Activated CD8-positive, alpha-beta memory T cell treated with anti-CD3 and anti-CD28 coated beads, Interleukin-2, amount 50 U/mL, for 24 hours (primary cell): Measurements from ENCODE around the gene CHN1.

Experiments used
- DNase-seq: peaks from one replicate; pipeline ENCODE4 v3.0.0-alpha.2; 2020; ENCODE audit errors: extremely low read depth

Gene CHN1, protein sequence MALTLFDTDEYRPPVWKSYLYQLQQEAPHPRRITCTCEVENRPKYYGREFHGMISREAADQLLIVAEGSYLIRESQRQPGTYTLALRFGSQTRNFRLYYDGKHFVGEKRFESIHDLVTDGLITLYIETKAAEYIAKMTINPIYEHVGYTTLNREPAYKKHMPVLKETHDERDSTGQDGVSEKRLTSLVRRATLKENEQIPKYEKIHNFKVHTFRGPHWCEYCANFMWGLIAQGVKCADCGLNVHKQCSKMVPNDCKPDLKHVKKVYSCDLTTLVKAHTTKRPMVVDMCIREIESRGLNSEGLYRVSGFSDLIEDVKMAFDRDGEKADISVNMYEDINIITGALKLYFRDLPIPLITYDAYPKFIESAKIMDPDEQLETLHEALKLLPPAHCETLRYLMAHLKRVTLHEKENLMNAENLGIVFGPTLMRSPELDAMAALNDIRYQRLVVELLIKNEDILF

DNA sequence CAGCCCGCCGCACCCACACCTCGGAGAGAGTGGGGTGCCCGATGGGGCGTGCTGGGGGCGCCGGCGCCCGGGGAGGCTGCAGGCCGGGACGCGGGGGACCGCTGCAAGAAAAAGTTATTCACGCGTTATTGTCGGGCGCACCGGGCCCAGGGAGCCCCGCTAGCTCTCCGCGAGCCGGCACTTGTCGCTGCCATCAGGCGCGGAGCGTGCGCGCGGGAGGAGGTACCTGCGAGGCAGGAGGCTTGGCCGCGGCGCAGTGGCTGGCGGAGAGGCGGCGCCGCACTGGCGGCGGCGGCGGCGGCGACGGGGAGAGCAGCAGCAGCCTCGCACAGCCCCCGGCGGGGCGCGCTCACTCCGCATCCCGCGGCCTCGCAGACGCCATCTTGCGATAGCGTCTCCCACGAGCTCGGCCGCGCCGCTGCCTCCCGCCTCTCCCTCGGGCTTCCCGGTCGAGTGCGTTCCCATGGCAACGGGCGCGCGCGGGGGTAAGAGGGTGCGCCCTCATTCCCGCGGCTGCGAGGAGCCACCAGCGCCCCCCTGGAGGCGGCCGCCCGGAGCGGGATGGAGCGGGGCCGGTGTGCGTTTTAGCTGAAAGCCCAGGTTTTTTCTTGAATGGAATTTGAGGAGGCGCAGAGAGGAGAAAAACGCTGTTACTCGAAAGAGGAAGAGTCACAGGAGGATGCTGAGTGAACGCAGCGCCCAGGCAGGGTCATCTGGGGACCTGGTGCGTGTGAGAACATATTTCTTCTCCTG is at the start of gene CHN1:
TSS of gene CHN1 (minus strand) at position 402 of the 753 bp plus-strand sequence. CDS start 469 bp downstream, outside the sequence.
- DNase-seq: peak; percentile 5

DNA sequence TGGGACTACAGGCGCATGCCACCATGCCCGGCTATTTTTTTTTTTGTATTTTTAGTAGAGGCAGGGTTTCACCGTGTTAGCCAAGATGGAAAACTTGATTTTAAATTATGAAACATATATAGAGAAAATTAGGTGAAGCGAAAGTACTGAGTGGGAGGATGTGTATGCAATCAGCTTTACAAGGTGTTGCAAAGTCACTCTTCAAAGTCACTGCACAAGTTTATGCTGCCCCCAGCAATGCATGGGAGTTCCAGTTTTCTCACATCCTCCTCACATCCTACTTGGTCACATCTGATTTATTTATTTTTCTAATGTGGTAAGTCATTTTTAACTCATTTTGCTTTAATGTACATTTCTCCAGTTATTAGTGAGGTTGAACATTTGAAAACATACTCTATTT is 49.2 kb upstream of the CHN1 start:
- no peak for DNase-seq

DNA sequence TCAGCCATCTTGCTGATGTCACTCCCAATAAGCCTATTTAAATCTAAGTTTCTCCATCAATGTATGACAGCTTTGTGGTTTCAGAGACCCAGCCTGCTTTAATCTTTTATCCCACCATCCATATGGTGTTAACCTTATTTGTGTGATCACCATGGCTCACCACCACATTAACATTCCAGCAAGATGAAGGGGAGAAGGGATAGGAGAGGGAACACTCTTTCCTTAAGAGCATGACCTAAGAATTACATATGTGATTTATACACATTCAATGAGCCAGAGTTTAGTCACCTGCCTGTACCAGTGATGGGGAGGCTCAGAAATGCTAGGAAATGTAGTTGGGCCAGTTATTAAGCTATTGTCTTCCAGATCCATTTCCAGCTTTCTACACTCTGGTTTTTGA is 44.5 kb upstream of the CHN1 start:
- DNase-seq: no peak

DNA sequence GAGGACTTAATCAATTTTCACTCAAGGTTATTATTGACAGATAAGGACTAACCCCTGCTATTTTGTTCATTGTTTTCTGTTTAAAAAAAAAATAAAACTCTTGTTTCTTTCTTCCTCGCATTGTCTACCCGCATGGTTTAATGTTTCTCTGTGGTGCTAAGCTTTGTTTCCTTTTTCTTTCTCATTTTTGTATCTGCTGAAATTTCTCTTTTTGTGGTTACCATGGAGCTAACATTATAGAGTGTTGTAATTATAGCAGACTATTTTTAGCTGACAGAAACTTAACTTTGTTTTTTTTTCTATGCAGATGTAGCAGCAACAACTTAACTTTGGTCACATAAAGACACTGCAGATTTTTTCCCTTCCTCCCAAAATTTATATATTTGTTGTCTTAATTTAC is 43.1 kb upstream of the CHN1 start:
- no peak for DNase-seq

DNA sequence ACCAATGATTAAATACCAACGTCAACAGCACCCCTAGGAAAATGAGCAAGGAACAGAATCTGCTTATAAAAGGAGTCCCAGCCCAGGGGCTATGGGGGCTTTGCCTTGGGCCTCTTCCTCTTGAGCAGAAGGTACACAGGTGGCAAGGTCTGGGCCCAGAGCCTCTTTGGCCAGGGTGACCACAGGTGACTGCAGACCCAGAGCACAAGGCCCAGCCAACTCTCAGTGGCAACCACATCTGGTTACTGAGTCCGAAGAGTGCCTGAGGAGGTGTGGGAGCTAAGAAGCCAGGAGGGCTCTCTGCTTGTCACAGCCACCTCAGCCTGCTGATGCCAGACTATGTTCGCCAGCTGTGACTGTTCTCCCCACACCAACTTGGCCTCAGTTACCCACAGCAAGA is 34.3 kb upstream of the CHN1 start:
- no peak for DNase-seq

DNA sequence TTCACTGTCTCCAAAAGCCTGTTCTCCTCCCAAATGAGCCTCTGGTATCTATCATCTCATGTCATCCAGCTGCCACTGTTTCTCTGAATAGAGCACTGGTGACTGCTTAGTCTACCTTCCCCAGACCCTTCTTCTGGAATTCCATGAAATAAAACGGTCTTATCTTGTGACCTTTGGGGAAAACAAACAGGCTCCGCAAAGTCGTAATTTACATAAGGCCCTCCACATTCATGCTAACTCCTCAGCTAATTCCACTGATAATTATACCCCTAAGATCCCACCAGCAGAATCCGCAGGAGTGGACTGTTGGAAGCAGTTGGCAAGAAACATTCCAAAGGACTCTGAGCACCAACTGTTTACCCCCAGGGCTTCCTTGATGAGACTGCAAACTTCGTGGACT is 33.9 kb upstream of the CHN1 start:
- DNase-seq: no peak

DNA sequence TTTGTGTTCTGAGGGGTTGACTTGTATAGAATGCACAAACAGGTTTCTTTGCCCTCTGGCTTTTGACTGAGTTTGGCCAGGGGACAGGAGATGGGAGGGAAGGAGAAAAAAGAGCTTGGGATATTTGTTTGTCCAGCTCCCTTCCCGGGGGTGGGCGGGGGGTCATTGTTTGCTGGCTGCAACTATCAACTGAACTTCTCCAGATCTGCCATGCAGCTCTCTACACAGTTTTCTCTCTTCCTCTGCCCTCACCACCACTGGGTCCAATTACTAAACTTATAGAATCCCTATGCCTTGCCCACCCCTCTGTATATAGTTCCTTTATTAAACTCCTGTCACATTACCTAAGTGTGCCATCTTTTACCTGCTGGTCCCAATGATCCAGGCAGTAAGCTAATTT is 32.8 kb upstream of the CHN1 start:
- DNase-seq: no peak

DNA sequence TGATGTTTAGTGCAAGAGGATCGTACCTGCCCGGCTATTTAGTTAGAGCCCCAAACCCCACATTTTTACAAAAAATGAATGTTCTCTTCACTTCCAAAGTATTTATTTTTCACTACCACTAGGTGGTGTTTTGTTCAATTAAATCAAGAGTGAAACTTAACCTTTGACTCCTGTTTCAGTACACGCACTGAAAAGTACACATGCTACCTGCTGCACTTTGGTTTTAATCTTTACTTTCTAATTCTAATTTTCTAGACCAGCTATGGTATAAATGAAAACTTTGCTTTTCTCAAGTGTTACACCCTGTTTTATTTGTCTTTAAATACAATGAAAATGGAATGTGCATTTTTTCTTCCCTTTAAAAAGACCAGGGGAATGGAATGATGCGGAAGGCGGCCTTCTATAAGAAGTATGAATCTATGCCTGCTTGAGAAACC is 31.4 kb upstream of the CHN1 start:
- DNase-seq: no peak

DNA sequence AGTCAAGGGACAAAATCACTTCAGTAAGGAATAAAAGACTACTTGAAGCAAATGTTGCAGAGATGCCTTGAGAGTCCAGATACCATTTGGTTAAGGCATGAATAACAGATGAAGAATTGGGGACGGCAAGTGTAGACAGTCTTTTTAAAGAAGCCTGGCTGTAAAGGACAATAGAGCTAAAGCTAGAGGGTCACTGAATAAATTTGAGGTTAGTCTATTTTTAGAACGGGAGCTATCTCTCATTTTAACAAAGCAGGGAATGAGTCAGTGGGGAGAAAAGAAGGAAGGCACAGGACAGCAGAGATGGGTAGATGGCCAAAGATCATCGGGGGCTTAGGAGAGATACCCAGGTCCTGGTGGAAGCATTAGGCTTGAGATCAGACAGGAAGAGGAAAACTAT is 30.6 kb upstream of the CHN1 start:
- no peak for DNase-seq

DNA sequence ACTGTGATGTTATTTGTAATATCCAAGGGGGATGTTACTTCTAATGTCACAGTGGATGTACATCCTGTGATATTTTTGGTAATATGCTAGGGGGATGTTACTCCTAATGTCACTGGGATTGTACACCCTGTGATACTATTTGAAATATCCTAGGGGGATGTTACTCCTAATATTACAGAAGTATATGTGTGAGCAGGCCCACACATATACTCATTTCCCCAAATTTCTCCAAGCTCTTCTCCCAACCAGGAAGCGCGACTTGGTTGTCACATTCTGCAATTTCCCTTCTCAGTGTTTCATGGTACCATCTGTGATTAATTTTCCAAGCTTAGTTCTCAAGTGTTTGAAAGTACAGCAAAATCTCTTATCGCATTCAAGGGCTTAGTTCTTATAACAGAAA is 29.5 kb upstream of the CHN1 start:
- no peak for DNase-seq

DNA sequence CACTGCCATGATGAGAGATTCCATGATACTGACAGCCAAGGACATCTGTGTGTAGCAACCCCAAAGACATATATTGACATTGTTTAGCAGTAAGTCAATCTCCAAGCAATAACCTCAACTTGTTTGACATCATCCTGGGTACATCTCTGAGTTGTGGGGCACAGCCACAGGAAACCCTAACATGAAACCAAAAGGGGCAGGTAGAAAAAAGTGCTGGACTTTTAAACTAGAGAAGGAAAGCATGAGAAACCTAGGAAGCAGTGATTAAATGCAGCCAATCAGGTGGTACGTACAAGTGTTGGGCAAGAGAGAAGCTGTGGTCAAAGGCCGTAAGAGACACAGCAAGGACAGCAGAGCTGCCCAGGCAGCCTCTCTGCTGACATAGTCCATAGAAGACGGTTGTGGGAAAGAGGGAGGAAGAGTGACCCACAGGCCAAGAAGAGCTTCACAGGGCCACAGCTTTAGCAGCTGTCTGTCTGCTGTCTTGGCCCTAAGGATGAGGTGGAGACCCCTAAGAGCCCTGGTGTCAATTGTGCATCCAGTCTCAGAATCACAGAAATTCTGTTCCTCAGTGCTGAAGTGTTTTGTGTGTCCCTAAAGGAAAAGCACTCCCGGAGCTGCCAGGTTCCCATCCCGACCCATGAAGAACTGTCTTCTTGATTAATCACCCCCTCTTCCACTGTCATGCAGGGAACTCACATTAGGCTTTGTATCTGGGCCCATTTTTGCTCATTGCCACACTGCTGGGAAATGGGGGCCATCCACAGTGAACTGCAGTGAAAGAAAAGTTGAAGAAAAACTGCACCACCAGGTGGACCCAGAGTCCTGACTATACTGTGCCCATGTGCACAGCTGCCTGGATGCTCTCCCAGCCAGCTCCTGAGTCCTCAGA is 25.4 kb upstream of the CHN1 start:
- DNase-seq: no peak

DNA sequence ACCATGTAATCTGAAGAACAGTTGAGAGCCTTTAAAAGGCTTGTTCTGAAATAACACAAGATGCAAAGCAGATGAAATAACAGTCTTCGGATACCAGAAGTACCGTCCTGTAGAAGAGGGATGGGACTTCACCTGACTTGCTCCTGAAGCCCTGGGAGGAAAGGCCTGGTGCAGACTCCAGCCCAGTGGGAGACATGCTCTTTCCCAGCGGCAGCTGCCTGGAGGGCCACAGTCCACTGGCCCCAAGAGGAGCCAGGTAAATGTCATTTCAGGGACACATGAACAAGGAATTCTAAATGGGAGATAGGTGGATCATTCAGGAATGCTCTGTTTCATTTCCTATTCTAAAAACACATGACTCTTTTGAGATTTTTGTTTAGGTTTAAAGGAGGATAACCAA is 22.6 kb upstream of the CHN1 start:
- DNase-seq: no peak

DNA sequence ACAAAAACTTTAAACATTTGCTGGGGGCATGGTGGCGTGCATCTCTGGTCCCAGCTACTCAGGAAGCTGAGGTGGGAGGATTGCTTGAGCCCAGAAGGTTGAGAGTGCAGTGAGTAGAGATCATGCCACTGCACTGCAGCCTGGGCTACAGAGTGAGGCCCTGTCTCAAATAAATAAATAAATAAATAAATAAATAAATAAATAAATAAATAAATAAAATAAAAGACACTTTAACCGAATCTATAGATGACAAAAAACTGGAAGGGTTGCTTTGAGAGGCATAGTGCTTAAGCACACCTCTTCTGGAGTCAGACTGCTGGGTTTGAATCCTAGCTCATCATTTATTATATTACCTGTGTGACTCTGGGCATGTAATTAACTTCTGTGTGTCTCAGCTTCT is 21.2 kb upstream of the CHN1 start:
- DNase-seq: no peak

DNA sequence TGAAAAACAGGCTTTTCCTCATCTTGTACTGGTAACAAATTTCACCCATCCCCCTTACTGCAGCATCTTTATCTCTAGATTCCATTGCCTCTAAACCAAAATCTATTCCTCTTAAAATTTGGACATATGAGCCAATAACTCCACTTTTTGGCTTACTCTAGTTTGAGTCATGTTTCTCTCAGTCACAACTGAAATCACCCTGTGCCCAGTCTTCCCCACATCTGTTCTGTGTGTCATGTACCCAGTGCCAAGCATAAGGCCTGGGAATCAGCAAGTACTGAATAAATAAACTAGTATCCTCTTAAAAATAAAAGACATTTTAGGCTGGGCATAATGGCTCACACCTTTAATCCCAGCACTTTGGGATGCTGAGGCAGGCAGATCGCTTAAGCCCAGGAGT is 20.8 kb upstream of the CHN1 start:
- DNase-seq: no peak

DNA sequence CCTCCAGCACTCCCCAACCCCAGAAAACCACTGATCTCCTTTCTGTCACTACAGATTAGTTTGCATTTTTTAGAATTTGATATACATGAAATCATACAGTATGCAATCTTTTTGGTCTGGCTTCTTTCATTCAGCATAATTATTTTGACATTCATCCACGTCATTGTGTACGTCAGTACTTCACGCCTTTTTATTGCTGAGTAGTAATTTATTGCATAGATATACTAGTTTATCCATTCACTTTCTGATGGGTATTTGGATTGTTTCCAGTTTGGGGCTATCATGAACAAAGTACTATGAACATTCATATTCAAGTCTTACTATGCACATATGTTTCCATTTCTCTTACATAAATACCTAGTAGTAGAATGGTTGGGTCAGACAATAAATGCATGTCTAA is 20.1 kb upstream of the CHN1 start:
- no peak for DNase-seq

DNA sequence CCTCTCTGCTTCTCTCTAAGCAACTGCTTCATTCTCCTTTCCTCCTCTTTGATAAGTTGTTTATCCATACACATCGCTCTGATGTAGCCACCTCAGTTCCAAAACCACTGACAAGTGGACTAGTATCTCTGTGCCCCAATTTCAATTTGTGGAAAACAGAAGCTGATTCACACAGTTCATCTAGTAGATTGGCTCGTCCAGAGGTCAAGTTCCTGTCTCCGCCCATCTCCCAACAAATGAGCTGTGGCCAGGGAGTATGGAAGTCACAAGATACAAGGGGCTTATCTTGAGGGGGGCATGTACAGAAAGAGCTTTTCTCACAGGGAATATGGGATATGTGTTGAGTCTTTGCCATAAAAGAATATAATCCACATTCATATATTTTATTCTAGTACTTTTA is 17.7 kb upstream of the CHN1 start:
- no peak for DNase-seq

DNA sequence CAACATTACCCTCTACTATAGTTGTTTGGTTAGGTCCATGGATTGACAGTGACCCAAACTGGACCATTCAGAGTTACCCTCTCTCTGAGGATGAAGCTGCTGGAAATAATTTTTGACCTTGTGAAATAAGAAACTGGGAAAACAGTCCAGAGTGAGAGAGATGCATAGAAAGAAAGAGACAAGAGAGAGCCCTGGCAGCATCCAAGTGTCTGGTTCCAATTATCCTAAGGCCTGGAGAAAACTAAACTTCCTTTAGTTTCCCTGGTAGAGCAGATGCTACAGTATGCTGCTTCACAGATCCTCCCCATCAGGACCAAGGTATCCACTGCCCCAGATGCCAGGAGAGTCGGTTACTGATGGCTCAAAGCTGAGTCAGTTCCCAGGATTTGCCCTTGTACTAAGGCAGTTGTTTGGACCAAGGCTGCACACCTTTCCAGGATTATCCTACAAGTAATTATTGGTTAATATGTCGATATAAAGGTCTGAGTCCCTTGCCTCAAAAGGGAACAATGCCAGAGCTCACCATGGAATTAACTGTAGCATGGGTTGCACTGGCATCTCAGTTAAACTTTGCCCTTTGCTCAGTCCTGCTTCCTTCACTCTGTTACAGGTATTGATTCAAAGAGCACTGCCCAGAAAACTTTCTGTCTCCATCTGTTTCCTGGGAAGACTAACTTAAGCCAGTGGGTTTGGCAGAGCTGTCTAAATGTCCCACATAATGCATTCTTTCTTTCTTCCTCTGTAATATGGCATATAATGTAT is 14.6 kb upstream of the CHN1 start:
- DNase-seq: no peak

DNA sequence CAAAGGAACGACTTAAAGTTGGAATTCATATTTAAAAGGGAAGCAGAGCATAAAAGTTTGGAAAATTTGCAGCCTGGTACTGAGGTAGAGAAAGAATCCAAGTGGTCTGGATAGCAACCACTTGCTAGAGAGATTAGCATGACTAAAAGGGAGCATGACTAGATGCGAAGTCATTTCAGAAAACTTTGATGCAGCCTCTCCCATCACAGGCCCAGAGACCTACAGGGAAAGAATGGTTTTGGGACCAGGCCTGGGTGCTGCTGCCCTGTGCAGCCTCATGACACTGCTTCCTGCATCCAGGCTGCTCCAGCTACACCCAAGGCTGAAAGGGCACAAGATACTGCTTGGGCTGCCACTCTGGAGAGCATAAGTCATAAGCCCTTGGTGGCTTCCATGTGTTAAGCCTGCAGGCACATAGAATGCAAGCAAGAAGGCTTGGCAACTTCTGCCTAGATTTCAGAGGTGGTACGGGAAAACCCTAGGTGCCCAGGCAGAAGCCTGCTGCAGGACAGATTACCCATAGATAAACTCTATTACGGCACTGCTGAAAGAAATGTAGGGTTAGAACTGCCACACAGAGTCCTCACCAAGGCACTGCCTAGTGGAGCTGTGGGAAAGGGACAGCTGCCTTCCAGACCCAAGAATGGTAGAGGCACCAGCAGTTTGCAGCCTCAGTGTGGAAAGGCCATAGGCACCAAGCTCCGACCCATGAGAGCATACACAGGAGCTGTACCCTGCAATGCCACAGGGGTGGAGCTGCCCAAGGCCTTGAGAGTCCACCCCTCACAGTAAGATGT is 12.6 kb upstream of the CHN1 start:
- no peak for DNase-seq

DNA sequence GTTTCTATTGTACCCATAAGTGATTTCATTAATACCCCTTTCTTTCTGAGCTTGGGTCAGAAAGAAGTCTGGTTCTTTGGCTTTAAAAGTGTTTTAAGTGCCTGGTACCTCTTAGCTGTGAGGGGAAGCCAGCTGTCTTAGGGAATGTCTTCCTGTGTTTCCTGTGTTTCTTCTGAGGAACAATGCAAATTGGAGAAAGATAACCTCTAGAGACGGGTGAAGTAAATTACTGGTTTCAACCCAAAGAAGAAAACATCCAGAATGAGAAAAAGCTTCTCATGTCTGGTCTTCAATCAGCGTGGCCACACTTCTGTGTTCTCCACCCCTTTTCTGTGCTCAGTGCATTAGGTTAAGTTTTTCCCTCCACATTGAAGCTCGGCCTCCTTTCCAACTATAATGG is 10.2 kb upstream of the CHN1 start:
- DNase-seq: no peak

DNA sequence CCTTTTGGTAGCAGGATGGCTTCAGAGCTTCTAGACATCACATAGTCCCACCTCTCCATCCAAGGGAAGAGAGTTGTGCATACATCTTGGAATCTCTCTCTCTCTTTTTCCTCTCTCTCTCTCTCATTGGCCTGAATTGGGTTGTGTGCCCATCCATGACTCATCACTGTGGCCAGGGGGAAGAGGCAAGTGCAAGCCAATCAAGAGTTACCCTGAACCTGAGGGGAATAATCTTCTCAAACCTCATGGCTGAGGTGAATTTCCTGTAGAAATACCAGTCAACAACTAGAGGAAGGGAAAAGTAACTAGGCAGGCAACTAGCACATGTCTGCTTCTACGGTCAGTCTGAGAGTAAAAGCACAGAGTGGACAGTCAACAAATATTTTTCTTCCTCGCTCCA is 7.3 kb upstream of the CHN1 start:
- no peak for DNase-seq

DNA sequence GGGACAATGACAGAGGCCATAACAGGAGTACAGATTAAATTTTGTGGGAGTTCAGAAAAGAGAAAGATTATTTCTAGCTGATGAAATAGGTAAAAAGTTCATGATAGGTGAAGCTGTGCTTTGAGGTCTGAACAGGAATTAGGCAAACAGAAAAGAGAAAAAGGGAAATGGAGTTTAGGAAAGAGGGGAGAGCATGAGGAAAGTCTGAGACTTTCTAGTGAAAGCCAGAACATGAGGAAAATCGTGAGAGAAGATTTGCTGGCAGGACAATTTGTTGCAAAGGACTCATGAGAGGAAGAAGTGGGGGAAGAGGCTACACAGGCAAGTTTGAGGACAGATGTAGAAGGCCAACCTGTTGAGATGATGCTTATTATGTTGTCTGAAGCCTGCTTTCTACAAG is 6.3 kb upstream of the CHN1 start:
- DNase-seq: no peak
